ENCODE measurements around the gene TMEM114.

TMEM114 gene

GRCh38 chr16:8585041-8585440, 5.3 kb downstream of the TMEM114 start:
- H3K4me1 ChIP-seq (ENCODE audit: insufficient read depth, low read length), result peaks cover 5% of the 10 kb centered on the region; the same call in 1 of the 2 replicates
- H3K36me3 ChIP-seq (ENCODE audit: insufficient read depth, low read depth, low read length), result no peaks in the 10 kb centered on the region
- no peak overlapping the region for H3K4me3 ChIP-seq (ENCODE audit: low read length)
- H3K27me3 ChIP-seq (ENCODE audit: insufficient read depth, low read length), result peaks cover 51% of the 10 kb centered on the region
- H3K9me3 ChIP-seq (ENCODE audit: insufficient read depth, low read depth, low read length), result no peaks in the 10 kb centered on the region
- no peak overlapping the region for H3K27ac ChIP-seq (ENCODE audit: low read length)
- no peak overlapping the region for H3K9ac ChIP-seq (ENCODE audit: low read depth, low read length)

GRCh38 chr16:8583732-8584131, 6.6 kb downstream of the TMEM114 start:
- H3K4me3 ChIP-seq (ENCODE audit: low read length), result no peak overlapping the region
- no peaks in the 10 kb centered on the region for H3K9me3 ChIP-seq (ENCODE audit: insufficient read depth, low read depth, low read length)
- H3K9ac ChIP-seq (ENCODE audit: low read depth, low read length), result no peak overlapping the region
- peaks cover 5% of the 10 kb centered on the region; the same call in 1 of the 2 replicates for H3K4me1 ChIP-seq (ENCODE audit: insufficient read depth, low read length)
- no peak overlapping the region for H3K27ac ChIP-seq (ENCODE audit: low read length)
- no peaks in the 10 kb centered on the region for H3K36me3 ChIP-seq (ENCODE audit: insufficient read depth, low read depth, low read length)
- H3K27me3 ChIP-seq (ENCODE audit: insufficient read depth, low read length), result peaks cover 38% of the 10 kb centered on the region

GRCh38 chr16:8583199-8583598, 7.1 kb downstream of the TMEM114 start:
- H3K27me3 ChIP-seq (ENCODE audit: insufficient read depth, low read length), result peaks cover 33% of the 10 kb centered on the region
- no peaks in the 10 kb centered on the region for H3K36me3 ChIP-seq (ENCODE audit: insufficient read depth, low read depth, low read length)
- peaks cover 5% of the 10 kb centered on the region; the same call in 1 of the 2 replicates for H3K4me1 ChIP-seq (ENCODE audit: insufficient read depth, low read length)
- H3K9me3 ChIP-seq (ENCODE audit: insufficient read depth, low read depth, low read length), result no peaks in the 10 kb centered on the region
- H3K27ac ChIP-seq (ENCODE audit: low read length), result no peak overlapping the region
- H3K4me3 ChIP-seq (ENCODE audit: low read length), result no peak overlapping the region
- H3K9ac ChIP-seq (ENCODE audit: low read depth, low read length), result no peak overlapping the region

- Histone ChIP-seq H3K4me1 (ENCODE audit: insufficient read depth, low read length) (peaks cover 5% of the 10 kb centered on the region; the same call in 1 of the 2 replicates), H3K27me3 (ENCODE audit: insufficient read depth, low read length) (peaks cover 21% of the 10 kb centered on the region), H3K36me3 (ENCODE audit: insufficient read depth, low read depth, low read length) (no peaks in the 10 kb centered on the region), H3K9me3 (ENCODE audit: insufficient read depth, low read depth, low read length) (no peaks in the 10 kb centered on the region), H3K9ac (ENCODE audit: low read depth, low read length) (no peak overlapping the region), H3K4me3 (ENCODE audit: low read length) (no peak overlapping the region), H3K27ac (ENCODE audit: low read length) (no peak overlapping the region)
Observed at GRCh38 chr16:8581831-8582580, 8.3 kb downstream of the TMEM114 start.

- H3K9ac ChIP-seq (ENCODE audit: low read depth, low read length), result no peak overlapping the region
- no peaks in the 10 kb centered on the region for H3K9me3 ChIP-seq (ENCODE audit: insufficient read depth, low read depth, low read length)
- no peaks in the 10 kb centered on the region; the same call in 1 of the 2 replicates for H3K27me3 ChIP-seq (ENCODE audit: insufficient read depth, low read length)
- no peak overlapping the region for H3K4me3 ChIP-seq (ENCODE audit: low read length)
- H3K27ac ChIP-seq (ENCODE audit: low read length), result no peak overlapping the region
- H3K4me1 ChIP-seq (ENCODE audit: insufficient read depth, low read length), result peaks cover 5% of the 10 kb centered on the region; the same call in 1 of the 2 replicates
- no peaks in the 10 kb centered on the region for H3K36me3 ChIP-seq (ENCODE audit: insufficient read depth, low read depth, low read length)
Observed at GRCh38 chr16:8579559-8579958, 10.8 kb downstream of the TMEM114 start.

GRCh38 chr16:8577678-8578304, 12.5 kb downstream of the TMEM114 start:
- peaks cover 8% of the 10 kb centered on the region; the same call in 1 of the 2 replicates for H3K4me1 ChIP-seq (ENCODE audit: insufficient read depth, low read length)
- no peaks in the 10 kb centered on the region for H3K9me3 ChIP-seq (ENCODE audit: insufficient read depth, low read depth, low read length)
- no peak overlapping the region for H3K9ac ChIP-seq (ENCODE audit: low read depth, low read length)
- no peak overlapping the region for H3K27ac ChIP-seq (ENCODE audit: low read length)
- no peaks in the 10 kb centered on the region for H3K36me3 ChIP-seq (ENCODE audit: insufficient read depth, low read depth, low read length)
- no peaks in the 10 kb centered on the region; the same call in 1 of the 2 replicates for H3K27me3 ChIP-seq (ENCODE audit: insufficient read depth, low read length)
- H3K4me3 ChIP-seq (ENCODE audit: low read length), result no peak overlapping the region

- Histone ChIP-seq H3K36me3 (ENCODE audit: insufficient read depth, low read depth, low read length) (no peaks in the 10 kb centered on the region), H3K4me3 (ENCODE audit: low read length) (no peak overlapping the region), H3K4me1 (ENCODE audit: insufficient read depth, low read length) (peaks cover 10% of the 10 kb centered on the region), H3K9me3 (ENCODE audit: insufficient read depth, low read depth, low read length) (no peaks in the 10 kb centered on the region), H3K9ac (ENCODE audit: low read depth, low read length) (no peak overlapping the region), H3K27ac (ENCODE audit: low read length) (no peak overlapping the region), H3K27me3 (ENCODE audit: insufficient read depth, low read length) (no peaks in the 10 kb centered on the region; the same call in 1 of the 2 replicates)
Observed at GRCh38 chr16:8576141-8577004, 13.9 kb downstream of the TMEM114 start.

GRCh38 chr16:8575399-8575798, 14.9 kb downstream of the TMEM114 start:
- no peak overlapping the region for H3K4me3 ChIP-seq (ENCODE audit: low read length)
- no peak overlapping the region for H3K27ac ChIP-seq (ENCODE audit: low read length)
- H3K9me3 ChIP-seq (ENCODE audit: insufficient read depth, low read depth, low read length), result no peaks in the 10 kb centered on the region
- H3K36me3 ChIP-seq (ENCODE audit: insufficient read depth, low read depth, low read length), result no peaks in the 10 kb centered on the region
- H3K27me3 ChIP-seq (ENCODE audit: insufficient read depth, low read length), result no peaks in the 10 kb centered on the region; the same call in 1 of the 2 replicates
- H3K9ac ChIP-seq (ENCODE audit: low read depth, low read length), result no peak overlapping the region
- H3K4me1 ChIP-seq (ENCODE audit: insufficient read depth, low read length), result peaks cover 16% of the 10 kb centered on the region

- H3K27ac ChIP-seq (ENCODE audit: low read length), result no peak overlapping the region
- peaks cover 16% of the 10 kb centered on the region for H3K4me1 ChIP-seq (ENCODE audit: insufficient read depth, low read length)
- no peaks in the 10 kb centered on the region for H3K36me3 ChIP-seq (ENCODE audit: insufficient read depth, low read depth, low read length)
- no peaks in the 10 kb centered on the region for H3K9me3 ChIP-seq (ENCODE audit: insufficient read depth, low read depth, low read length)
- H3K4me3 ChIP-seq (ENCODE audit: low read length), result no peak overlapping the region
- peak overlapping the region; percentile 78; the same call in 1 of the 2 replicates for H3K9ac ChIP-seq (ENCODE audit: low read depth, low read length)
- H3K27me3 ChIP-seq (ENCODE audit: insufficient read depth, low read length), result no peaks in the 10 kb centered on the region; the same call in 1 of the 2 replicates
Observed at GRCh38 chr16:8572919-8573724, 17.2 kb downstream of the TMEM114 start.

GRCh38 chr16:8572063-8572918, 18.0 kb downstream of the TMEM114 start:
- no peaks in the 10 kb centered on the region for H3K36me3 ChIP-seq (ENCODE audit: insufficient read depth, low read depth, low read length)
- no peaks in the 10 kb centered on the region for H3K9me3 ChIP-seq (ENCODE audit: insufficient read depth, low read depth, low read length)
- peak overlapping the region; percentile 78; the same call in 1 of the 2 replicates for H3K9ac ChIP-seq (ENCODE audit: low read depth, low read length)
- peaks cover 16% of the 10 kb centered on the region for H3K4me1 ChIP-seq (ENCODE audit: insufficient read depth, low read length)
- H3K27ac ChIP-seq (ENCODE audit: low read length), result no peak overlapping the region
- no peaks in the 10 kb centered on the region; the same call in 1 of the 2 replicates for H3K27me3 ChIP-seq (ENCODE audit: insufficient read depth, low read length)
- H3K4me3 ChIP-seq (ENCODE audit: low read length), result no peak overlapping the region
